Measurements from ENCODE around the gene CEP250. TPM values are rescaled to one million over a fixed set of nuclear protein-coding genes. Genes with fewer than 3 reads are reported as not detected.

Gene CEP250
- total RNA-seq, 1 experiment from 2014 or later, result 63.6 TPM

GRCh38 chr20:35555951-35556645, 100.7 kb downstream of the CEP250 start:
- DNase-seq, result no peak
- Histone ChIP-seq H3K9me2 (ENCODE audit: insufficient read depth) (no peaks in the 10 kb centered on the region), H3K79me2 (ENCODE audit: low read depth) (no peaks in the 10 kb centered on the region), H3K27ac (no peak overlapping the region), H3K4me2 (no peak overlapping the region), H3K4me3 (no peak overlapping the region), H3K27me3 (ENCODE audit: insufficient read depth, low read depth) (no peaks in the 10 kb centered on the region), H3K36me3 (ENCODE audit: low read depth) (no peaks in the 10 kb centered on the region; the same call in none of the 2 replicates), H4K20me1 (ENCODE audit: insufficient read depth) (no peaks in the 10 kb centered on the region; the same call in 1 of the 2 replicates), H3F3A (ENCODE audit: insufficient read depth, low read depth) (peaks cover 23% of the 10 kb centered on the region; the same call in 1 of the 2 replicates), H2AFZ (no peak overlapping the region), H3K4me1 (replicated peaks; ENCODE audit: insufficient read depth) (peaks cover 22% of the 10 kb centered on the region), H3K9me3 (ENCODE audit: insufficient read depth, low read depth) (no peaks in the 10 kb centered on the region)
- CTCF ChIA-PET, result no interaction called here
- POLR2A ChIA-PET (ENCODE audit: unreplicated experiment), result no interaction called here
- TF ChIP-seq EZH2 (IDR thresholded peaks at IDR 0.05; ENCODE audit: low read depth) (no peak), CTCF (conservative IDR thresholded peaks at IDR 0.05) (no peak)
- intact Hi-C loops (cut with micrococcal nuclease; ENCODE audit: unreplicated experiment), result no loop called here
- no TSS peak for BruUV-seq (replicated peaks)

GRCh38 chr20:35556871-35557270, 101.5 kb downstream of the CEP250 start:
- ChIA-PET CTCF (no interaction called here), POLR2A (ENCODE audit: unreplicated experiment) (interaction anchor here (0.6 kb wide), 1 partner anchor 86 kb away, joined by 6 read pairs; no protein-coding TSS in a partner anchor)
- Histone ChIP-seq H3K27ac (no peak overlapping the region), H3K4me2 (no peak overlapping the region), H3K9me3 (ENCODE audit: insufficient read depth, low read depth) (no peaks in the 10 kb centered on the region), H4K20me1 (ENCODE audit: insufficient read depth) (no peaks in the 10 kb centered on the region; the same call in 1 of the 2 replicates), H2AFZ (no peak overlapping the region), H3K4me3 (no peak overlapping the region), H3F3A (ENCODE audit: insufficient read depth, low read depth) (peaks cover 30% of the 10 kb centered on the region; the same call in 1 of the 2 replicates), H3K36me3 (ENCODE audit: low read depth) (no peaks in the 10 kb centered on the region; the same call in 1 of the 2 replicates), H3K9me2 (ENCODE audit: insufficient read depth) (no peaks in the 10 kb centered on the region), H3K79me2 (ENCODE audit: low read depth) (no peaks in the 10 kb centered on the region), H3K4me1 (replicated peaks; ENCODE audit: insufficient read depth) (peaks cover 29% of the 10 kb centered on the region), H3K27me3 (ENCODE audit: insufficient read depth, low read depth) (no peaks in the 10 kb centered on the region)
- TF ChIP-seq CTCF (conservative IDR thresholded peaks at IDR 0.05), result no peak
- TF ChIP-seq EZH2 (IDR thresholded peaks at IDR 0.05; ENCODE audit: low read depth), result no peak
- BruUV-seq (replicated peaks), result no TSS peak
- intact Hi-C loops (cut with micrococcal nuclease; ENCODE audit: unreplicated experiment), result no loop called here
- DNase-seq, result no peak

GRCh38 chr20:35558451-35558850, 103.1 kb downstream of the CEP250 start:
- Histone ChIP-seq H3K9me2 (ENCODE audit: insufficient read depth) (no peaks in the 10 kb centered on the region), H3K27ac (no peak overlapping the region), H3K9me3 (ENCODE audit: insufficient read depth, low read depth) (no peaks in the 10 kb centered on the region), H3K27me3 (ENCODE audit: insufficient read depth, low read depth) (no peaks in the 10 kb centered on the region), H3K4me3 (no peak overlapping the region), H3K36me3 (ENCODE audit: low read depth) (no peaks in the 10 kb centered on the region; the same call in 1 of the 2 replicates), H2AFZ (no peak overlapping the region), H3K4me1 (replicated peaks; ENCODE audit: insufficient read depth) (peaks cover 32% of the 10 kb centered on the region), H3K4me2 (no peak overlapping the region), H4K20me1 (ENCODE audit: insufficient read depth) (no peaks in the 10 kb centered on the region; the same call in 1 of the 2 replicates), H3F3A (ENCODE audit: insufficient read depth, low read depth) (peaks cover 34% of the 10 kb centered on the region; the same call in 1 of the 2 replicates), H3K79me2 (ENCODE audit: low read depth) (no peaks in the 10 kb centered on the region)
- intact Hi-C loops (cut with micrococcal nuclease; ENCODE audit: unreplicated experiment), result no loop called here
- no peak for DNase-seq
- ChIA-PET CTCF (no interaction called here), POLR2A (ENCODE audit: unreplicated experiment) (no interaction called here)
- no TSS peak for BruUV-seq (replicated peaks)
- TF ChIP-seq EZH2 (IDR thresholded peaks at IDR 0.05; ENCODE audit: low read depth) (no peak), CTCF (conservative IDR thresholded peaks at IDR 0.05) (no peak)

Measured in PC-9 (cell line).